ENCODE measurements around the gene TIMM17A.

DNA sequence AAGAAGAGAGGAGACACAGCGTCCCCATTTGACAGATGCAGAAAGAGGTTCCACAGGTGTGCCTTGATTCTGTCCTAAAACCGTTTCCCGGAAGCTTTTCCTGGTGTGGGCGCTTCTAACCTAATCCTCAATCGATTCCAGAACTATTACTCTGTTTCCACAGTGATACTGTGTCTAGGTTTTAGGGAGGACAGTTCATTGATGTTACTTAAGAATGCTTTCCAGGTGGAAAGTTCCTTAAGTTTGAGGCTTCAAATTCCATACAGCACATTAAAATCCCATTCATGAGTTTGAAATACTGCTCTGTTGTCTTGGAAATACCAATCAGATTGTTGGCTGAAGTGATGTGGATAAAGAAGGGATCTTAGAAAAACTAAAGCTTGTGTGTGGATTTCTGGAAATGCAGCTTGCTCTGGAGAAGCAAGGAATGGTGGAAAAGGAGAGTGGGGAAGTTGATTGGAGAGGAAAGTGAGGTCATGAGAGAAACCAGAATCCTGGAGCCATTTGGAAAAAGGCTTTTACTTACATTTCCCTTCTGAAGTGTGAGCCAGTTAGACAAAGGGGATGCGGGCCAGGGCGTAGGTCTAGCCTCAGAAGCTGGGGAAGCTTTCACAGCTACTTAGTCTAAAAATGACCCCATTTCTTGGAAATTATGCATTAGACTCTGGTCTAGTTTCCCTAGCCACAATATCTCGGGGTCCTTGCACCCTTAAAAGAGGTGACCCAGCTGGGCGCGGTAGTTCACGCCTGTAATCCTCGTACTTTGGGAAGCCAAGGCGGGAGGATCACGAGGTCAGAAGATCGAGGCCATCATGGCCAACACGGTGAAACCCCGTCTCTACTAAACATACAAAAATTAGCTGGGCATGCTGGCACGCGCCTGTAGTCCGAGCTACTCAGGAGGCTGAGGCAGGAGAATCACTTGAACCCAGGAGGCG is 61.8 kb downstream of the TIMM17A start:
- TF ChIP-seq, protein P1, sequence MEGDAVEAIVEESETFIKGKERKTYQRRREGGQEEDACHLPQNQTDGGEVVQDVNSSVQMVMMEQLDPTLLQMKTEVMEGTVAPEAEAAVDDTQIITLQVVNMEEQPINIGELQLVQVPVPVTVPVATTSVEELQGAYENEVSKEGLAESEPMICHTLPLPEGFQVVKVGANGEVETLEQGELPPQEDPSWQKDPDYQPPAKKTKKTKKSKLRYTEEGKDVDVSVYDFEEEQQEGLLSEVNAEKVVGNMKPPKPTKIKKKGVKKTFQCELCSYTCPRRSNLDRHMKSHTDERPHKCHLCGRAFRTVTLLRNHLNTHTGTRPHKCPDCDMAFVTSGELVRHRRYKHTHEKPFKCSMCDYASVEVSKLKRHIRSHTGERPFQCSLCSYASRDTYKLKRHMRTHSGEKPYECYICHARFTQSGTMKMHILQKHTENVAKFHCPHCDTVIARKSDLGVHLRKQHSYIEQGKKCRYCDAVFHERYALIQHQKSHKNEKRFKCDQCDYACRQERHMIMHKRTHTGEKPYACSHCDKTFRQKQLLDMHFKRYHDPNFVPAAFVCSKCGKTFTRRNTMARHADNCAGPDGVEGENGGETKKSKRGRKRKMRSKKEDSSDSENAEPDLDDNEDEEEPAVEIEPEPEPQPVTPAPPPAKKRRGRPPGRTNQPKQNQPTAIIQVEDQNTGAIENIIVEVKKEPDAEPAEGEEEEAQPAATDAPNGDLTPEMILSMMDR (IDR thresholded peaks at IDR 0.05 in 8 of 11, conservative IDR thresholded peaks at IDR 0.05 in 3 of 11) = no peak
- no peak for TF ChIP-seq POLR2A (IDR thresholded peaks at IDR 0.05)
- TF ChIP-seq POLR2AphosphoS5 (IDR thresholded peaks at IDR 0.05) = no peak

All from spleen (tissue), 7 donors.